B cell (primary cell): ENCODE results near the gene VAC14. TPM values are rescaled to one million over a fixed set of nuclear protein-coding genes. Genes with fewer than 3 reads are reported as not detected.
"Not testable (repeated sequence)": the region's sequence is repeated elsewhere in the genome, so short reads cannot be mapped to it uniquely, and the experiment has no call there.

ENCODE experiments used
- ATAC-seq: fragments of 200-7000 bp; cut with Tn5 transposase; one replicate; pipeline ENCODE4 v1.10.0; 2021; ENCODE audit warnings: low read depth, mild to moderate bottlenecking, moderate number of reproducible peaks, moderate library complexity
- CTCF ChIA-PET: fragments of 350-600 bp; sonication (Branson Sonifier 250); formaldehyde crosslinking; loops from one replicate; lab custom pipeline; 2021; ENCODE audit warnings: antibody characterized with exemption, inconsistent platforms; lab: Charles Lee
- POLR2A ChIA-PET: fragments of 350-600 bp; sonication (Branson Sonifier 250); formaldehyde crosslinking; loops from one replicate; lab custom pipeline; 2021; ENCODE audit warnings: antibody characterized with exemption; lab: Charles Lee
- DNase-seq: peaks from one replicate; pipeline ENCODE4 v3.0.0; 2013
- H2AFZ ChIP-seq: 2 replicates; pipeline ENCODE4 v1.6.1; 2012; ENCODE audit warnings: mild to moderate bottlenecking, low read depth, low read length; ENCODE audit not compliant: insufficient read depth, poor library complexity, severe bottlenecking
- H3K27ac ChIP-seq, 2 donors: 1 replicate in 1 of 2; 2 replicates in 1 of 2; pipeline ENCODE4 v1.5.1; 2012 to 2013; ENCODE audit warnings: low read length in 2 of 2, mild to moderate bottlenecking in 2 of 2, moderate library complexity in 1 of 2
- H3K27me3 ChIP-seq, 4 experiments: fragments of 200-600 bp in 1 of 4; sonication (generic) in 1 of 4; replicated peaks in 1 of 4; 1 replicate in 2 of 4; 2 replicates in 2 of 4; pipeline versions ENCODE4 v1.6.1 to v1.7.0; 2013 to 2016; ENCODE audit warnings: low read length in 3 of 4, mild to moderate bottlenecking in 2 of 4, mixed read lengths in 1 of 4, moderate library complexity in 1 of 4; ENCODE audit not compliant: insufficient read depth in 4 of 4, control insufficient read depth in 3 of 4; ENCODE audit errors: control extremely low read depth in 1 of 4
- H3K36me3 ChIP-seq, 2 experiments: replicated peaks in 1 of 2; 1 replicate in 1 of 2; 2 replicates in 1 of 2; pipeline versions ENCODE4 v1.6.1 to v1.7.1; 2013; ENCODE audit warnings: low read length in 1 of 2; ENCODE audit not compliant: insufficient read depth in 2 of 2, control insufficient read depth in 1 of 2; ENCODE audit errors: control extremely low read depth in 1 of 2, extremely low read depth in 1 of 2
- H3K4me1 ChIP-seq, 2 donors: fragments of 200-600 bp in 1 of 2; sonication (generic) in 1 of 2; 1 replicate in 1 of 2; 2 replicates in 1 of 2; pipeline versions ENCODE4 v1.5.1 to v1.6.1; 2013 to 2017; ENCODE audit warnings: low read length in 2 of 2; ENCODE audit not compliant: control insufficient read depth in 2 of 2, insufficient read depth in 2 of 2
- H3K4me2 ChIP-seq: replicated peaks from 2 replicates; pipeline ENCODE3; 2012; ENCODE audit warnings: mild to moderate bottlenecking, low read depth, low read length; ENCODE audit not compliant: poor library complexity, severe bottlenecking
- H3K4me3 ChIP-seq, 5 experiments: fragments of 200-600 bp in 1 of 5; sonication (generic) in 1 of 5; 1 replicate in 3 of 5; 2 replicates in 2 of 5; pipeline versions ENCODE4 v1.5.1 to v1.7.0; 2011 to 2016; ENCODE audit warnings: low read length in 4 of 5, mild to moderate bottlenecking in 4 of 5, low read depth in 2 of 5, control low read depth in 1 of 5, moderate library complexity in 1 of 5; ENCODE audit not compliant: insufficient read depth in 1 of 5; ENCODE audit errors: control extremely low read depth in 1 of 5, extremely low read depth in 1 of 5
- H3K79me2 ChIP-seq: fragments of 200-600 bp; sonication (generic); one replicate; pipeline ENCODE4 v1.6.0; 2016; ENCODE audit warnings: low read length; ENCODE audit not compliant: control insufficient read depth, insufficient read depth
- H3K9ac ChIP-seq: fragments of 200-600 bp; sonication (generic); 2 replicates; pipeline ENCODE4 v1.6.1; 2017; ENCODE audit warnings: mild to moderate bottlenecking, low read length, moderate library complexity
- H3K9me3 ChIP-seq, 3 donors: one replicate each; pipeline versions ENCODE4 v1.6.1 to v1.7.1; 2013; ENCODE audit warnings: low read length in 2 of 3; ENCODE audit not compliant: control insufficient read depth in 2 of 3, insufficient read depth in 1 of 3; ENCODE audit errors: control extremely low read depth in 1 of 3
- H4K20me1 ChIP-seq: 2 replicates; pipeline ENCODE4 v1.6.0; 2012; ENCODE audit warnings: mild to moderate bottlenecking, low read length; ENCODE audit not compliant: insufficient read depth, control insufficient read depth, poor library complexity, severe bottlenecking
- H3K27ac Mint-ChIP-seq: one replicate; pipeline ENCODE4 v1.8.0; 2021; ENCODE audit warnings: mixed read lengths
- H3K27me3 Mint-ChIP-seq: one replicate; pipeline ENCODE4 v1.8.0; 2021; ENCODE audit warnings: mixed read lengths
- H3K4me1 Mint-ChIP-seq: one replicate; pipeline ENCODE4 v1.8.0; 2021; ENCODE audit warnings: mixed read lengths
- H3K4me3 Mint-ChIP-seq: one replicate; pipeline ENCODE4 v1.8.0; 2021; ENCODE audit warnings: mixed read lengths
- H3K9me3 Mint-ChIP-seq: one replicate; pipeline ENCODE4 v1.8.0; 2022; ENCODE audit warnings: mixed read lengths; ENCODE audit not compliant: insufficient read depth
- EZH2 ChIP-seq: IDR thresholded peaks from 2 replicates; pipeline ENCODE4 v1.6.1; 2012; ENCODE audit warnings: borderline replicate concordance, low read depth, mild to moderate bottlenecking, moderate library complexity, low read length; ENCODE audit not compliant: insufficient read depth, poor library complexity, severe bottlenecking
- WGBS: methylation state at CpG from one replicate; pipeline ENCODE4 v1.1.5; 2013; ENCODE audit warnings: missing lambda C conversion rate; ENCODE audit not compliant: insufficient coverage; 5-methylcytosine and 5-hydroxymethylcytosine counted together
- intact Hi-C: fragments of 100-400 bp; cut with micrococcal nuclease; formaldehyde crosslinking; loops from one replicate; pipeline ENCODE4 v1.10.0; 2022
- polyA plus RNA-seq: library from polyadenylated mRNA; depleted of rRNA; stranded (reverse); fragments of >200 nt; gene quantifications from 2 replicates; pipeline ENCODE4 v1.2.3, GENCODE V29; 2012
- total RNA-seq, 2 donors: library from RNA; stranded (reverse); fragments of 120-200 nt in 1 of 2; gene quantifications; 1 replicate in 1 of 2; 2 replicates in 1 of 2; pipeline versions ENCODE4 v1.2.3 to v1.2.4, GENCODE V29; 2013 to 2022
- TF ChIP-seq, protein P1 (sequence below): fragments of 200-600 bp; IDR thresholded peaks from one replicate; pipeline ENCODE4 v1.8.0; 2022; ENCODE audit warnings: antibody characterized with exemption, mild to moderate bottlenecking

VAC14 gene
- total and polyA plus RNA-seq, 2 donors (not counting 1 experiment from before 2014, with no cell fraction given): 42.6 to 64.7 TPM

DNA sequence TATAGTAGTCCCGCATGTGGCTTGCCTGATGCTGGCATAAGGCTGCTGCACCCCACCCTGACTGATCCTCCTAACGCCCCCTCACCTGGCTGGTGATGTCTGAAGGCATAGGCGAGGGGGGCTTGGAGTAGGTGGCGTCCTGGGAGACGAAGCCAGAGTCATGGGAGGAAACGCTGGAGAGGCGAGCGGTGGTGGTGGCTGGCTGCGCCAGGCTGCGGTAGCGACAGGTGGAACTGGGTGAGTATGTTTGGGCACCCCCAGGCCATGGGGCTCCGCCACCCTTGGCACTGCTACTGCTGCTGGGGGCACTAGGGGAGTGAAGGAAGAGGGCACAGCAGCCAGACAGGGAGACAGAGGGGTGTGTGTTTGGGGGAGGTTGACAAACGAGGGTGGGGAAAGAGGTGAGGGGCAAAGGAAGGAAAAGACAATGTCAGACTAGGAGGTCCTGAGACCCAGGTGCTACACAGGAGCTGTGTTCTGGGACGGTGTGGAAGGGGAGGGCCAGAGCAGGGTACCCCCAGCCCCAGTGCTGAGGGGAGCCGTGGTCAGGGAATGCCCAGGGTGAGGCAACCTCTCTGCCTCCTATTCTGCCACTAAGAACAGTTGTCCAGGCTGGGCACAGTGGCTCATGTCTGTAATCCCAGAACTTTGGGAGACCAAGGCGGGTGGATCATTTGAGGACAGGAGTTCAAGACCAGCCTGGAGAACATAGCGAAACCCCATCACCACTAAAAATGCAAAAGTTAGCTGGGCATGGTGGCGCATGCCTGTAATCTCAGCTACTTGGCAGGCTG lies 126.5 kb downstream of the VAC14 start:
- Histone ChIP-seq H3K9ac (no peak overlapping the region), H2AFZ (no peak overlapping the region), H3K79me2 (no peaks in the 10 kb centered on the region), H3K36me3 (no peaks in the 10 kb centered on the region), H3K4me1 (no peaks in the 10 kb centered on the region), H3K9me3 (no peaks in the 10 kb centered on the region), H3K4me3 (no peak overlapping the region), H3K27me3 (no peaks in the 10 kb centered on the region), H3K27ac (no peak overlapping the region), H3K4me2 (no peak overlapping the region), H4K20me1 (no peaks in the 10 kb centered on the region)
- CTCF ChIA-PET: no interaction called here
- Mint-ChIP-seq H3K9me3 (no peaks in the 10 kb centered on the region), H3K27ac (no peak overlapping the region), H3K4me3 (no peak overlapping the region), H3K4me1 (no peaks in the 10 kb centered on the region), H3K27me3 (no peaks in the 10 kb centered on the region)
- DNase-seq (no peak), ATAC-seq (no peak)
- TF ChIP-seq, protein P1, sequence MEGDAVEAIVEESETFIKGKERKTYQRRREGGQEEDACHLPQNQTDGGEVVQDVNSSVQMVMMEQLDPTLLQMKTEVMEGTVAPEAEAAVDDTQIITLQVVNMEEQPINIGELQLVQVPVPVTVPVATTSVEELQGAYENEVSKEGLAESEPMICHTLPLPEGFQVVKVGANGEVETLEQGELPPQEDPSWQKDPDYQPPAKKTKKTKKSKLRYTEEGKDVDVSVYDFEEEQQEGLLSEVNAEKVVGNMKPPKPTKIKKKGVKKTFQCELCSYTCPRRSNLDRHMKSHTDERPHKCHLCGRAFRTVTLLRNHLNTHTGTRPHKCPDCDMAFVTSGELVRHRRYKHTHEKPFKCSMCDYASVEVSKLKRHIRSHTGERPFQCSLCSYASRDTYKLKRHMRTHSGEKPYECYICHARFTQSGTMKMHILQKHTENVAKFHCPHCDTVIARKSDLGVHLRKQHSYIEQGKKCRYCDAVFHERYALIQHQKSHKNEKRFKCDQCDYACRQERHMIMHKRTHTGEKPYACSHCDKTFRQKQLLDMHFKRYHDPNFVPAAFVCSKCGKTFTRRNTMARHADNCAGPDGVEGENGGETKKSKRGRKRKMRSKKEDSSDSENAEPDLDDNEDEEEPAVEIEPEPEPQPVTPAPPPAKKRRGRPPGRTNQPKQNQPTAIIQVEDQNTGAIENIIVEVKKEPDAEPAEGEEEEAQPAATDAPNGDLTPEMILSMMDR: no peak
- no peak for TF ChIP-seq EZH2
- 96% methylated on average over 17 of the region's 18 CpGs for WGBS
- intact Hi-C loops: no loop called here
- POLR2A ChIA-PET: no interaction called here

DNA sequence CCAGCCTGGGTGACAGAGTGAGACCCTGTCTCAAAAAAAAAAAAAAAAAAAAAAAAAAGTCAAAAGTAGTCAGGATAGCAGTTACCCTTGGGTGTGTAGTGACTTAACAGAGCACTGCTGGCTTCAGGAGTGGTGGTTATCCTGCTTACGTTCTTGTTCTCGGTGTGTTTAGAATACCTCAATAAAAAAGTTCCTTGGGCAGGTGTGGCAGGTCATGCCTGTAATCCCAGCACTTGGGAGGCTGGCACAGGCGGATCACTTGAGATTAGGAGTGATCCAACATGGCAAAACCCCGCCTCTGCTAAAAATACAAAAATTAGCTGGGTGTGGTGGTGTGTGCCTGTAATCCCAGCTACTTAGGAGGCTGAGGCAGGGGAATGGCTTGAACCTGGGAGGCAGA lies 130.0 kb downstream of the VAC14 start:
- H3K4me3 Mint-ChIP-seq, H3K4me3 ChIP-seq, H3K9ac ChIP-seq, H3K9me3 Mint-ChIP-seq, H3K9me3 ChIP-seq, H3K27me3 ChIP-seq, intact Hi-C loops, H3K4me1 ChIP-seq, H2AFZ ChIP-seq, H3K27ac ChIP-seq, DNase-seq, ATAC-seq, H3K27ac Mint-ChIP-seq, H3K4me1 Mint-ChIP-seq, H3K27me3 Mint-ChIP-seq, CTCF ChIA-PET, H3K36me3 ChIP-seq, H3K4me2 ChIP-seq, H4K20me1 ChIP-seq, H3K79me2 ChIP-seq, POLR2A ChIA-PET: not testable (repeated sequence)
- WGBS: 92% methylated on average over 4 of the region's 4 CpGs
